ENCODE data around the gene UAP1. TPM values are rescaled to one million over a fixed set of nuclear protein-coding genes. Genes with fewer than 3 reads are reported as not detected.
"Not testable (repeated sequence)": the region's sequence is repeated elsewhere in the genome, so short reads cannot be mapped to it uniquely, and the experiment has no call there.

UAP1 gene
- total RNA-seq, 1 experiment from 2014 or later = 26.9 TPM

DNA sequence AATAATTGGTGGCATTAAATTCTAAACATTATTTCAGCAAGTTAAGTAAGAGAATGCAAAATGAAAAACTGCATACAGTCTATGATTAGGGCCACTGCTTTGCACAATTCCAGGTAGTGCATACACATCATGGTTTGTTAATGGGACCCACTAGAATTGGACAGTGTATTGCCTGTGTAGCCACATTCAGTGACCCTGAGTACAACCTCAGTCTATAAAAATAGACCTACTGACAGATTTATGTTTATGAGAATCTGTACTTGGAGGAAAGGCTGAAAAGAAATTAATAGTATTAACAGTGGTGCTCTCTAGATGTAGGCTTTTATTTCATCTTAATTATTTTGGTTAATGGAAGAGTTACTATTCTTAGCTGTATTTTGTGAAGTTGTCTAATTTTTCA lies 18.8 kb downstream of the UAP1 start:
- Mint-ChIP-seq H3K36me3 (ENCODE audit: insufficient read depth in 1 of 3, low read depth in 3 of 3) (peaks cover 4 to 9% (median 5%) of the 10 kb centered on the region in 3 experiments; a peak in 6 of 7 replicates), H3K27me3 (ENCODE audit: low read depth) (no peaks in the 10 kb centered on the region), H3K9me3 (no peaks in the 10 kb centered on the region), H3K4me3 (no peak overlapping the region), H3K4me1 (no peaks in the 10 kb centered on the region), H3K27ac (no peak overlapping the region)
- no peak overlapping the region for H2BK120ac ChIP-seq (ENCODE audit: low read depth, low read length, poor library complexity, severe bottlenecking)
- H4K20me1 ChIP-seq (ENCODE audit: control insufficient read depth, insufficient read depth, insufficient read length) = no peaks in the 10 kb centered on the region
- H3K23ac ChIP-seq (ENCODE audit: insufficient read length, low read depth, low read length) = no peak overlapping the region
- DNase-seq = no peak
- H2AFZ ChIP-seq (ENCODE audit: low read length) = no peak overlapping the region
- no peaks in the 10 kb centered on the region for H3K4me1 ChIP-seq (ENCODE audit: insufficient read depth, low read length)
- H3T11ph ChIP-seq (ENCODE audit: low read length) = no peak overlapping the region
- TF ChIP-seq, protein P1, sequence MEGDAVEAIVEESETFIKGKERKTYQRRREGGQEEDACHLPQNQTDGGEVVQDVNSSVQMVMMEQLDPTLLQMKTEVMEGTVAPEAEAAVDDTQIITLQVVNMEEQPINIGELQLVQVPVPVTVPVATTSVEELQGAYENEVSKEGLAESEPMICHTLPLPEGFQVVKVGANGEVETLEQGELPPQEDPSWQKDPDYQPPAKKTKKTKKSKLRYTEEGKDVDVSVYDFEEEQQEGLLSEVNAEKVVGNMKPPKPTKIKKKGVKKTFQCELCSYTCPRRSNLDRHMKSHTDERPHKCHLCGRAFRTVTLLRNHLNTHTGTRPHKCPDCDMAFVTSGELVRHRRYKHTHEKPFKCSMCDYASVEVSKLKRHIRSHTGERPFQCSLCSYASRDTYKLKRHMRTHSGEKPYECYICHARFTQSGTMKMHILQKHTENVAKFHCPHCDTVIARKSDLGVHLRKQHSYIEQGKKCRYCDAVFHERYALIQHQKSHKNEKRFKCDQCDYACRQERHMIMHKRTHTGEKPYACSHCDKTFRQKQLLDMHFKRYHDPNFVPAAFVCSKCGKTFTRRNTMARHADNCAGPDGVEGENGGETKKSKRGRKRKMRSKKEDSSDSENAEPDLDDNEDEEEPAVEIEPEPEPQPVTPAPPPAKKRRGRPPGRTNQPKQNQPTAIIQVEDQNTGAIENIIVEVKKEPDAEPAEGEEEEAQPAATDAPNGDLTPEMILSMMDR (conservative IDR thresholded peaks at IDR 0.05) = no peak
- no peak overlapping the region for H3K9ac ChIP-seq (ENCODE audit: extremely low read depth, insufficient read length, low read length)
- no peak overlapping the region for H2BK20ac ChIP-seq (ENCODE audit: low read depth, low read length, poor library complexity, severe bottlenecking)
- no peak overlapping the region for H2BK12ac ChIP-seq (ENCODE audit: insufficient read length, low read depth, low read length)
- no peaks in the 10 kb centered on the region for H3K79me2 ChIP-seq (ENCODE audit: insufficient read depth, low read length)
- H2BK5ac ChIP-seq (ENCODE audit: insufficient read length, low read length) = no peak overlapping the region
- no peak overlapping the region for H4K8ac ChIP-seq (replicated peaks; ENCODE audit: insufficient read length, low read depth, low read length)
- no peak overlapping the region for H3K18ac ChIP-seq (ENCODE audit: insufficient read length, low read depth, low read length)
- H4K5ac ChIP-seq (ENCODE audit: insufficient read length, low read depth, low read length) = no peak overlapping the region
- no peak overlapping the region for H2AK5ac ChIP-seq (ENCODE audit: insufficient read length, low read length)
- H3K14ac ChIP-seq (ENCODE audit: insufficient read depth, low read length) = no peak overlapping the region
- H3K27me3 ChIP-seq (ENCODE audit: insufficient read depth, low read length) = no peaks in the 10 kb centered on the region
- no peaks in the 10 kb centered on the region for H3K9me3 ChIP-seq (ENCODE audit: control insufficient read depth, low read depth, low read length)
- H4K91ac ChIP-seq (ENCODE audit: insufficient read length, low read depth, low read length) = no peak overlapping the region
- no peak overlapping the region for H3K4ac ChIP-seq (ENCODE audit: low read depth, low read length)
- no peak overlapping the region for H3K27ac ChIP-seq (ENCODE audit: insufficient read length, low read depth, low read length)
- no peaks in the 10 kb centered on the region for H3K23me2 ChIP-seq (ENCODE audit: insufficient read length, low read depth, low read length, poor library complexity, severe bottlenecking)
- H3K79me1 ChIP-seq (ENCODE audit: insufficient read depth, low read depth, low read length, poor library complexity, severe bottlenecking) = no peaks in the 10 kb centered on the region
- H3K4me2 ChIP-seq (ENCODE audit: insufficient read depth, insufficient read length, low read length) = no peak overlapping the region
- no peak overlapping the region for H2BK15ac ChIP-seq (ENCODE audit: low read depth, low read length)
- H3K56ac ChIP-seq (ENCODE audit: insufficient read length, low read depth, low read length) = no peak overlapping the region

- not testable (repeated sequence) for H3K9ac ChIP-seq (ENCODE audit: extremely low read depth, insufficient read length, low read length); H4K8ac ChIP-seq (replicated peaks; ENCODE audit: insufficient read length, low read depth, low read length); H3K23ac ChIP-seq (ENCODE audit: insufficient read length, low read depth, low read length); H3K4me2 ChIP-seq (ENCODE audit: insufficient read depth, insufficient read length, low read length); H3T11ph ChIP-seq (ENCODE audit: low read length); H2BK12ac ChIP-seq (ENCODE audit: insufficient read length, low read depth, low read length); H2BK5ac ChIP-seq (ENCODE audit: insufficient read length, low read length); H3K9me3 Mint-ChIP-seq; H2AFZ ChIP-seq (ENCODE audit: low read length); H2BK15ac ChIP-seq (ENCODE audit: low read depth, low read length); H3K79me1 ChIP-seq (ENCODE audit: insufficient read depth, low read depth, low read length, poor library complexity, severe bottlenecking); H2BK20ac ChIP-seq (ENCODE audit: low read depth, low read length, poor library complexity, severe bottlenecking); H3K9me3 ChIP-seq (ENCODE audit: control insufficient read depth, low read depth, low read length); H3K27me3 ChIP-seq (ENCODE audit: insufficient read depth, low read length); H3K56ac ChIP-seq (ENCODE audit: insufficient read length, low read depth, low read length); H4K20me1 ChIP-seq (ENCODE audit: control insufficient read depth, insufficient read depth, insufficient read length); H3K27me3 Mint-ChIP-seq (ENCODE audit: low read depth); H3K27ac ChIP-seq (ENCODE audit: insufficient read length, low read depth, low read length); H3K36me3 Mint-ChIP-seq (ENCODE audit: insufficient read depth in 1 of 3, low read depth in 3 of 3); H3K79me2 ChIP-seq (ENCODE audit: insufficient read depth, low read length); H3K4me3 Mint-ChIP-seq; DNase-seq; H3K18ac ChIP-seq (ENCODE audit: insufficient read length, low read depth, low read length); H3K4me1 Mint-ChIP-seq; H3K23me2 ChIP-seq (ENCODE audit: insufficient read length, low read depth, low read length, poor library complexity, severe bottlenecking); H2BK120ac ChIP-seq (ENCODE audit: low read depth, low read length, poor library complexity, severe bottlenecking); H4K91ac ChIP-seq (ENCODE audit: insufficient read length, low read depth, low read length); H3K14ac ChIP-seq (ENCODE audit: insufficient read depth, low read length); H3K4me1 ChIP-seq (ENCODE audit: insufficient read depth, low read length); H3K4ac ChIP-seq (ENCODE audit: low read depth, low read length); H2AK5ac ChIP-seq (ENCODE audit: insufficient read length, low read length); H4K5ac ChIP-seq (ENCODE audit: insufficient read length, low read depth, low read length)
- H3K27ac Mint-ChIP-seq = 0 out of 7 replicates have a peak overlapping the region, but pooled peaks of 1 of the 3 experiments have one; percentile 64
- no CpG with 5 or more reads among the region's 6 CpGs for WGBS (ENCODE audit: extremely low coverage, insufficient read length, low lambda C conversion rate)
Observed at GRCh38 chr1:162582901-162583300, 21.4 kb downstream of the UAP1 start.

Measured in H9 (cell line).